ENCODE results near the gene NEGR1.

Gene NEGR1

DNA sequence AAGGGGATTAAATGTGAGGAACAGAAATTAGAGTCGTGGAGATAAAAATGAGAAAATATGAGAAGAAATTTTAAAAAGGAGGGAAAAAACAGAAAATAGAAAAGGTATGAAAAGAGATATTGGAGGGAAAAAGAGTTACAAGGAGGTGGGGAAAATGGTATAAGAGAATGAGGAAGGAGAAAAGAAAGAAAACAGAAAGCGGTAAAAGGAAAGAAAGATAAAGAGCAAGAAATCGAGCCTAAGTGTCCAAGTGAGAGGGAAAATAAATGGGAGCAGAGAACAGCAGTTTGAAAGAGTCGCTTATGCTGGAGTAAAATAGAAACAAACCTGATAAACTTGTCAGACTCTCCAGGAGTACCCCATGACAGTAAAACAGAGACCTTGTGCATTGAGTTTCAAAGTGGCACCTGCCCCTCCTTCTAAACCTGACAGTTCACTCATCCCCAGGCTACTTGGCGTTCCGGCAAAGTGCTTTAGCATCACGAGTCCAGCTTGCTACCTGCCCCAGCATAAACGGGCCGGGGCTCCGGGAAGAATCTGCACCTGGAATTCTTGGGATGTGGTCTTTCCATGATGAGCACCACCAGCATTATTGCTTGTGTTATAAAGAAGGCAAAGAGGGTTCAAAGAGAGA lies 585 bp downstream of the NEGR1 start:
- Histone ChIP-seq H4K20me1 (ENCODE audit: insufficient read depth, low read length, poor library complexity, severe bottlenecking) (no peaks in the 10 kb centered on the region), H3K9me3 (ENCODE audit: insufficient read depth, low read depth, low read length) (no peaks in the 10 kb centered on the region), H3K4me3 (ENCODE audit: low read length, poor library complexity, severe bottlenecking) (peak overlapping the region; percentile 99), H3K79me2 (ENCODE audit: insufficient read depth, low read length) (no peaks in the 10 kb centered on the region), H3K27me3 (ENCODE audit: insufficient read depth, low read length, poor library complexity, severe bottlenecking) (no peaks in the 10 kb centered on the region), H2AFZ (ENCODE audit: low read length) (peak overlapping the region; percentile 77), H3K4me1 (ENCODE audit: insufficient read depth, low read length, poor library complexity, severe bottlenecking) (peaks cover 54% of the 10 kb centered on the region), H3K36me3 (ENCODE audit: insufficient read depth, low read length) (no peaks in the 10 kb centered on the region), H3F3A (ENCODE audit: low read depth) (peaks cover 6% of the 10 kb centered on the region; the same call in 1 of the 2 replicates), H3K9me2 (replicated peaks; ENCODE audit: low read depth, low read length) (no peaks in the 10 kb centered on the region), H3K9ac (ENCODE audit: low read depth, low read length, poor library complexity, severe bottlenecking) (peak overlapping the region; percentile 76), H3K4me2 (ENCODE audit: low read depth, low read length, poor library complexity, severe bottlenecking) (peak overlapping the region; percentile 72)
- TF ChIP-seq, protein P1, sequence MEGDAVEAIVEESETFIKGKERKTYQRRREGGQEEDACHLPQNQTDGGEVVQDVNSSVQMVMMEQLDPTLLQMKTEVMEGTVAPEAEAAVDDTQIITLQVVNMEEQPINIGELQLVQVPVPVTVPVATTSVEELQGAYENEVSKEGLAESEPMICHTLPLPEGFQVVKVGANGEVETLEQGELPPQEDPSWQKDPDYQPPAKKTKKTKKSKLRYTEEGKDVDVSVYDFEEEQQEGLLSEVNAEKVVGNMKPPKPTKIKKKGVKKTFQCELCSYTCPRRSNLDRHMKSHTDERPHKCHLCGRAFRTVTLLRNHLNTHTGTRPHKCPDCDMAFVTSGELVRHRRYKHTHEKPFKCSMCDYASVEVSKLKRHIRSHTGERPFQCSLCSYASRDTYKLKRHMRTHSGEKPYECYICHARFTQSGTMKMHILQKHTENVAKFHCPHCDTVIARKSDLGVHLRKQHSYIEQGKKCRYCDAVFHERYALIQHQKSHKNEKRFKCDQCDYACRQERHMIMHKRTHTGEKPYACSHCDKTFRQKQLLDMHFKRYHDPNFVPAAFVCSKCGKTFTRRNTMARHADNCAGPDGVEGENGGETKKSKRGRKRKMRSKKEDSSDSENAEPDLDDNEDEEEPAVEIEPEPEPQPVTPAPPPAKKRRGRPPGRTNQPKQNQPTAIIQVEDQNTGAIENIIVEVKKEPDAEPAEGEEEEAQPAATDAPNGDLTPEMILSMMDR (conservative IDR thresholded peaks at IDR 0.05; ENCODE audit: low read length): no peak
- TF ChIP-seq EZH2phosphoT487 (IDR thresholded peaks at IDR 0.05; ENCODE audit: borderline replicate concordance): no peak

DNA sequence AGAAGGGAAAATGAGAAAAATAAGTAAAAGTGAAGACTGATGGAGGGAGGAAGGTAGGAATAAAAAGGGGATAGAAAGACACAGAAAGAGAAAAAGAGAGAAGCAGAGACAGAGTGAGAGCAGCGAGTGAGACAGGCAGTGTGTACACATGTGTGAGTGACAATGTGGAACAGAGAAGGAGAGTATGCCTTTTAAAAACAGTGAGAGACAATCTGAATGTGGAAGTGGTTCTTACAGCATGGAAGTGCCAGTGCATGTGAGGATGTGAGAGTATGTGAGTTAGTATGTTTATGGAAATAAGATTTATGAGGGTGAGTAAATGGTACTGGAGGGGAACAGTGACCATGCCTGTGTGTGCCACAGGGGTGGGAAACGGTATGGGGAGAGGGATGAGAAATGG lies 1.2 kb downstream of the NEGR1 start:
- Histone ChIP-seq H4K20me1 (ENCODE audit: insufficient read depth, low read length, poor library complexity, severe bottlenecking) (no peaks in the 10 kb centered on the region), H2AFZ (ENCODE audit: low read length) (no peak overlapping the region; the same call in 1 of the 2 replicates), H3K9me3 (ENCODE audit: insufficient read depth, low read depth, low read length) (no peaks in the 10 kb centered on the region), H3K79me2 (ENCODE audit: insufficient read depth, low read length) (no peaks in the 10 kb centered on the region), H3K36me3 (ENCODE audit: insufficient read depth, low read length) (no peaks in the 10 kb centered on the region), H3K4me3 (ENCODE audit: low read length, poor library complexity, severe bottlenecking) (peak overlapping the region; percentile 99), H3K9ac (ENCODE audit: low read depth, low read length, poor library complexity, severe bottlenecking) (peak overlapping the region; percentile 76), H3K9me2 (replicated peaks; ENCODE audit: low read depth, low read length) (no peaks in the 10 kb centered on the region), H3K27me3 (ENCODE audit: insufficient read depth, low read length, poor library complexity, severe bottlenecking) (no peaks in the 10 kb centered on the region), H3K4me2 (ENCODE audit: low read depth, low read length, poor library complexity, severe bottlenecking) (peak overlapping the region; percentile 72), H3F3A (ENCODE audit: low read depth) (peaks cover 6% of the 10 kb centered on the region; the same call in 1 of the 2 replicates), H3K4me1 (ENCODE audit: insufficient read depth, low read length, poor library complexity, severe bottlenecking) (peaks cover 51% of the 10 kb centered on the region)
- TF ChIP-seq EZH2phosphoT487 (IDR thresholded peaks at IDR 0.05; ENCODE audit: borderline replicate concordance): no peak
- TF ChIP-seq, protein P1 (conservative IDR thresholded peaks at IDR 0.05; ENCODE audit: low read length): no peak

DNA sequence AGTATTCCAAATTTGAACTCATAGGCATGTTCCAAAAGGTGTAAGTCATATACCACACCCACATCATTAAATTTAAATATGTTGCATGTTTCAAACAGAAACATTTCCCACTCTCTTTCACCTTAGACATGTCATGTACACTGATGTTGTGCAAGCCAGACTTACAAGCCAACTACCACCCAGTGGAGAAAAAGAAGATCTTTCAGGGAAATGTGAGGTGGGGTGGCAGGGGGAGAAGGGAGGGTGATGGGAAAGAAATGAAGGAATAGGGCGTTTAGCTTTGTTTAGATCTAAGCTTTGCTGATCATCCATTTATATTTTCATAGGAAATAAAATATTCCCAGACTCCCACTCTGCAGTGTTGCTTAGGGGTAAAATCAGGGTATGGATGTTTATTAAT lies 1.6 kb downstream of the NEGR1 start:
- Histone ChIP-seq H3K9me2 (replicated peaks; ENCODE audit: low read depth, low read length) (no peaks in the 10 kb centered on the region), H3K4me2 (ENCODE audit: low read depth, low read length, poor library complexity, severe bottlenecking) (peak overlapping the region; percentile 72), H3K27me3 (ENCODE audit: insufficient read depth, low read length, poor library complexity, severe bottlenecking) (no peaks in the 10 kb centered on the region), H3K4me1 (ENCODE audit: insufficient read depth, low read length, poor library complexity, severe bottlenecking) (peaks cover 46% of the 10 kb centered on the region), H4K20me1 (ENCODE audit: insufficient read depth, low read length, poor library complexity, severe bottlenecking) (no peaks in the 10 kb centered on the region), H3F3A (ENCODE audit: low read depth) (peaks cover 6% of the 10 kb centered on the region; the same call in 1 of the 2 replicates), H3K79me2 (ENCODE audit: insufficient read depth, low read length) (no peaks in the 10 kb centered on the region), H3K9ac (ENCODE audit: low read depth, low read length, poor library complexity, severe bottlenecking) (peak overlapping the region; percentile 76), H3K36me3 (ENCODE audit: insufficient read depth, low read length) (no peaks in the 10 kb centered on the region), H2AFZ (ENCODE audit: low read length) (no peak overlapping the region), H3K9me3 (ENCODE audit: insufficient read depth, low read depth, low read length) (no peaks in the 10 kb centered on the region), H3K4me3 (ENCODE audit: low read length, poor library complexity, severe bottlenecking) (peak overlapping the region; percentile 99)
- TF ChIP-seq, protein P1 (conservative IDR thresholded peaks at IDR 0.05; ENCODE audit: low read length): peak; percentile 32; the same call in 1 of the 2 replicates
- TF ChIP-seq EZH2phosphoT487 (IDR thresholded peaks at IDR 0.05; ENCODE audit: borderline replicate concordance): no peak

All from Loucy (cell line).